Non-pigmented ciliary epithelial cell (primary cell): Measurements from ENCODE around the gene CSRNP3.

Experiments used
- DNase-seq: peaks from one replicate; pipeline ENCODE4 v3.0.0-alpha.2; 2010; ENCODE audit warnings: low read depth

CSRNP3 gene

DNA sequence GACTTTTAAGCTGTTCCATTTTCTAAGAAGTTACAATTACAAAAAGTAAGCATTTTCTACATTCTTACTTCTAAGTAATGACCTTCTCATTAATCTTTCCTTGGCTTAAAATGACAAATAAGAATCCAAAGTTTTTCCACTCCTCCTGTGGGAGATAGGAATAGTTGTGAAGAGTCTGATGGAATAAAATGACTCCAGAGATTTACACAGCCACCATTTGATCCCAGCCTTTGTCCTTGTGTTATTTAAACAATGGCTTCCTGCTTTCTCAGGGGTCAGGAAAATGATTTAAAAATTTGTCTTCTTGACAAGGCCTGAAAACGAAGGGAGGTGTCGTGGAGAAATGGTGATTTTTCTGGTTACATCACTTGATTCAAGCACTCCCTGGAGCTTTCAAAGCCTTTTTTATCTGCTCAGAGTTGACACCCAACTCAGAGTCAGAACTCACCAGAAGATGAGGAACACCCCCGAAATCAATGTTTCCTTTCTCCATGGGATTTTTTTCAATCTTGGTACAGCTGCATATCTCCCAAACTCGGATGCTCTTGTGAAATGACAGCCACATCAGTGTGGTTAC, 218.0 kb downstream of the CSRNP3 start:
- no peak for DNase-seq

DNA sequence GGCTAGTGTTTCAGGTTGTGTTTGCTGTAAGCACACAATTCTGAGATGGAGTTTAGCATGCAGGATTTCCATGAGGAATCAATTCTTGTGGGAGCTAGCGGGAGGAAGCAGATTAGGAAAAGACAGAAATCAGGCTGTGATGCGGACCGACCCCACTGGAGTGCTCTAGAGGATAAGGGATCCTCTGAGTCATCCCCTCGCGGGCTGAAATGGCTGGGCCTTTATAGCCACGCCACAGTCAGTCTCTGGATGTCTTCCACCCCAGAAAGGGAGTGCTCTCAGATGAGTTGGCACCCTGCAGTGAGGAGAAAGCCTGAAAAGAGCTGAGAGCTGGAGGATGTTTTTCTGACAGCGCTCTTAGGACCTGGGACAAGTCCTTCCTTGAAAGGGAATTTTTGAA, 222.1 kb downstream of the CSRNP3 start:
- DNase-seq: no peak

DNA sequence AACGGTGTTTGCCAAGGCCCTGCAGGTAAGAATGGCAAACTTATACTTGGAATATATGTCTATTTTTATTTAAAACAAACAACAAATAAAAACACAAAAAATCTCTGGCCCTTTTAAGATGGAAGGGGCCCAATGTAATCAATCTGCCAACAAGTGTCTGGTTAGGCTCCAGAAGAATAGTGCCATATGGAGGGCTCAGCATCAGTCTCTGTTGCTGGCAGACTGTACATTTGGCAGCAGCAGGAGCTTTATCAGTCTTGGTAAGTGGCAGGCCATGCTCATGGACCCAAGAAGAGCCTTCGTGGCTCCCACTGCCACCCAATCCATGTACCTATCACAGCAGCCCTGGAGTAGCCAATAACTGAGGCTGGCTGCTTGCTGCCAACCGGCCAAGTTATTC, 223.4 kb downstream of the CSRNP3 start:
- no peak for DNase-seq

DNA sequence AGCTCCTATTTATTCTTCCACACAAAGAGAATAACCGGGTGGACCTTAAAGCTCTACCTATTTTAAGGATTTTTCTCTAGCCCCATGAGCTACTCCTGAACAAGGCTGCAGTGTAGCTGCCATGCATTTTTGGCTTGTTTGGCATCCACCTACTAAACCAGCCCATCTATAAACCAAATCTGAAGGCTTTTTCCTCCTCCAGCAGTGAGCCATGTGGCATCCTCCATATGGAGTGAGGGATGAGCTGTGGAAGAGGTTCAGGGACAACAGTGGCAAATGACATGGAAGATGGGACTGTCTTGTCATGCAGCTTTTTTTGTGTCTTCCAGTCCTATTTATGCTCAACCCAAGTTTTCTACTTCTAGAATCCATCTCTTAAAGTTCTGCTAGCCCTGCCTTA, 224.3 kb downstream of the CSRNP3 start:
- no peak for DNase-seq

DNA sequence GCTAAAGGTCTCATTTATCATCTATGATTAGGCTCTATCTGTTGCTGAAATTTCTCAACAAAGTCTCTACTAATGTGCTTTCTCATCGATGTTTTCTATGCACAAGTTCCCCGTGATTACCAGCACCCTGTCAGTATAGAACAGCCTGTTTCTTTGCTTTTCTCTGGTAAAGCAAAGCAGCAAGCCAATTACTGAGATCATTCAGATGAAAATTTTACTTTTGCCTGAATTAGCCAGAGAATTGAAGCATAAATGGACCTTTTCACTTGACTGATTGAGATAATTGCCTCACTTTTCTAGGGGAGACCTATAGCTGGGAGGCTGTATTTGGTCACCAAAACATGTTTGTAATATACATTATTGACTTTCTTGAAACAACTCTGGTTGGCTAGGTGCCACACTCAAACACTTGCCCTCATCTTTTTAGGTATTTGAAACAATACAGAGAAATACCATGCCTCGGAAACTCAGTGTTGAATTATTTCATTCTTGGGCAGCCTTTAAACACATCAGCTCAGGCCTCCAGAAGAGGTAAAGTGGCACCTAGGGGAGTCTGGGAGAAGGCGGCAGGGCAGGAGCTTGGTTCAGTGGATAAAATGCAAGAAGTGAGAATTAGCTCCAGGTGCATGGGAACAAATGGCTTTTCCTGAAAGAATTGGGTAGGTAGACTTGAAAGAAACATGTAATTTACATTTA, 228.4 kb downstream of the CSRNP3 start:
- no peak for DNase-seq

DNA sequence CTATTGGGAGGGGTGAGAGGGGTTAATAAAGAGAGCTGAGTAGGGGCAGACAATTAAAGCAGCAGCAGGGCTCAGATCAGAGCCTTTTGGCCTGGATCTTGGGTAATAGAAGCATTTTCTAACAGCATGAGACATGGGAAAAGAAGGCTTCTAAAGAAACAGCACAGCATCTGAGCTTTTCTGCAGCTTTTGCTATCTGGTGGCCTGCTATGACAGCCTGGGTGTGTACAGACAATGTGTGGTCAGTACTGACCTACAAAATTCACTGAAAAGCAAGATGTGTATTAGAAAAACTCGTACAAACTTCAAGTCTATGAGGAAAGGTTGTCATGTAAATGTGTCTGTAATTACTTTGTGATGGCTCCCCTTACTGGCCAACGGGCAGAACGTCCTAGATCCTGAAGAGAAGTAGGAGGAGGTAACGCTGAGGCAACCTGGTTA, 229.0 kb downstream of the CSRNP3 start:
- DNase-seq: no peak

DNA sequence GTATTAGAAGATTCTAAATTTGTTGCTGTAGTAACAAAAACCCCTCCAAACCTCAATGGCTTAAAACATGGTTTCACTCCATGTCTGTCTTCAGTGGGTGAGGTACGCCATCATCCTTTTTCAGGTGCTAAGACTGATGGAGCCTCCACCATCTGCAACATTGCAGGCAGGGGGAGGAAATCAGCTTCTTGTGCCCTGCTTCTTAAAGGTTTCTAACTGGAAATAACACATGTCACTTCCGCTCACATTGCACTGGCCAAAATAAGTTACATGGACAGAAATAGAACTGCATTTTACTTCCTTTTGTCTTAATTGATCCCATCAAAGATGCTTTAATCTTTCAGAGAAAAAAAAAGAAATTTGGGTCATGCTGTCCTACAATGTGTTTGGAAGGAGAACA, 230.4 kb downstream of the CSRNP3 start:
- no peak for DNase-seq

DNA sequence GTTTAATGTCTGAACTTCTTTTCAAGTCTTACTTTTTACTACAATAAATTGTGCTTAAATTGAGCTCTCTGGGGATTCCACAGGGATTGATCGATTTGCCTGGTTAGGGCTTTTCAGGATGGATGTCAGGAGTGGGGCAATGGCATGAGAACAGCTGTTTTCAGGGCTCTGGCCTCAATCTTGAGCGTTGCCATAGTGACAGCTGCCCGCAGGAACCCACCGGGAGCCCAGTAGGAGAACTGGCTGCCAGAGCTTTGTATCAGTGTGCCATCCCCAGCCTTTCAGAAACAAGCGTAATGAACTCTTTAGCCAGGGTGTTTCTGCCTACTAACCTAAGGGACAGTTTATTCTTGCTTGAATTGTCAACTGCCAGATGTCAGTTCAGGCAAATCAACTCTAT, 231.0 kb downstream of the CSRNP3 start:
- no peak for DNase-seq

DNA sequence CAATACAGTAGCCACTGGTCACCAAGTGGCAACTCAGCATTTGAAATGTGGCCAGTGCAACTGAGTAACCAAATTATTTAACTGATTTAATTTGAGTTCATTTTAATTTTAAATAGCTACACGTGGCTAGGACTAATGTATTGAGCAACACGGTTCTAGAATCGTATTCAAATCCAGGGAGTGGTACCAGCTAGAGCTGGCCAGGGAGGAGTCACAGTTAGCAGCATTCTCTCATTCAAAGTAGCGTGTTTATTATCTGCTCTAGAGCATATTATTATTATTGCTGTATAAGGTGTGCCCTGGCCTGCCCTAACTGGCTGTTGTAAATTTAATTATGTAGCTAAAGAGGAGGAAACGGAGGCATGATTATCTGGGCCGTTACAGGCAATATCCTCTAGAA, 231.6 kb downstream of the CSRNP3 start:
- DNase-seq: no peak

DNA sequence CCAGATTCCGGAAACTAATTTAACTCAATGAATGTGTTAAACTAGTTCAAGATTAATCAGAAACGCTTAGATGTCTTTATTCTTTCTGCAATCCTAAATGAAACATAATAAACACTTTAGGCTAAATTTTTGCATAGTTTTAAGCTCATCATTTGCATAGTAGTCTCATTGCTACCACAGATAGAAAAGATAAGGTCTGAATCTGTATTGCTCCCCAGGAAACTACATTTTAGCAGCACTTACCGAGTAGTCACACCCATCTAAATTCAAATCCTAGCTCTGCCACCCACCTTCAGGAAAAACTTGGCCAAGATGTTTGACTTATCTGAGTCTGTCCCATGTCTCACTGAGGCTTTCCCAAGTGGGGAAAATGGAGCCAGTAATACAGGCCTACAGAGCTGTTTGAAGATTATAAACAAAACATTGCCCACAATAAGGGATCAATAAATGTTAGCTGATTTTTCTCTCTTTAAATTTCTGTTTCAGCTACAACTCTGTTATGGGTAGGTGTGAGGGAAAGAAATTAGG, 237.5 kb downstream of the CSRNP3 start:
- DNase-seq: no peak

DNA sequence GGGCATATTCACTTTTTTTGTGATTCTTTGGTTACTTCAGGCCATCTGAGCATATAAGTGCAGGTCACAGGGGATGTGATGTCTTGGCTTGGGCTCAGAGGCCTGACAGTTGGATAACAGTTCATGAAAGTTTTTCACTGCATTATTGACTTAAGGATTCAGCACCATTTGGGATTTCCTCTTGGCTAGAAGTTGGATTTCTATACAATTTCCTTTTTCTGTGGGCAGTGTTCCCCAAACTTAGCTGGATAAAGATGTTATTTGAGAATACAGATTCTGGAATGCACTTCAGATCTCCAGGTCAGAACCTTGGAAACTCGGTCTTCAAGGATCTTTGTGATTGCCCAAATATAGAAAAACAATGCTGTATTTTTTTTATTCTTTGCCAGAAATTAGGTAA, 246.6 kb downstream of the CSRNP3 start:
- DNase-seq: no peak

DNA sequence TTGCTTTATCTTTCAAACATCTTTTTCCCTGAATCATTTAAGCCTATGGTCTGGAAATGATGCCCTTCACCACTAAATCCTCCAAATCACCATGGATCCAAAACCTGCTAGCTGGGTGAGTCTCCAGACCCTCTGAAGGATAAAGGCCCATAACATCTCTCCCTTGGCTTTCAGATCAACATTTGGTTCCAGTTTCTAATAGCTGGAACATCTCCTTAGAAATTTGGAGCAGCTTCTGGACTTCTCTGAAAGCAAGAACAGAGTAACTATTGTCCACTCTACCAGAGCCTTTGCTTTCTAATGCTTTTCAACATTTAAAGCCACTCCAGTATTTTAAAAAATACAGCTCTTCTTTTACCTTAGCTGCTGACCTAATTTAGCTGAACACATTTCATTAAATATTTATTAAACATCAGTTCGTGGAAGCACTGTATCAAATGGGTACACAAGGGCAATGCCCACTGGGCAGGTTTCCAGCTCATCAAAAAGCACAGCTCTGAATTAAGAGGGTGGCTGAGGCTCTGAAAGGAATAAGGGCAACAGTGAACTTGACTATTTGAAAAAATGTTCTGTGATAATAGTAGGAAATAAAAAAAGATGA, 249.2 kb downstream of the CSRNP3 start:
- DNase-seq: no peak

DNA sequence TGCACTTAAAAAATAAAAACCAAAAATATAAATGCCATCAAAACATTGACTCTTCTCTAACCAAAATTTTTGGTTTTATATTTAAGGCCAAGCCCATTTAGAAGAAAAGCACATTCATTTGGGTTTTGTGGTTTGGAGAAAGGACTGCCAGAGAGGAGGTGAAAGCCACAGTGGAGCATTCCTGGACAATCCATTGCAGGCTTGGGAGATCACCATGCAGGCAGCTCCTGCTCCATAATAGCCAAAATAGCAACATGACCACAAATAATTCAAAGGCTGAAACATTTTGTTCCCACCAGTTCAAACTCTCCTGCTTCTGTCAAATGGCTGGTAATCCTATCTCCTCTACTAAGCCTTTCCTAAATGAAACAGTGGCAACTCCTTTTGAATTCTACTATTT, 251.0 kb downstream of the CSRNP3 start:
- DNase-seq: peak; percentile 84

DNA sequence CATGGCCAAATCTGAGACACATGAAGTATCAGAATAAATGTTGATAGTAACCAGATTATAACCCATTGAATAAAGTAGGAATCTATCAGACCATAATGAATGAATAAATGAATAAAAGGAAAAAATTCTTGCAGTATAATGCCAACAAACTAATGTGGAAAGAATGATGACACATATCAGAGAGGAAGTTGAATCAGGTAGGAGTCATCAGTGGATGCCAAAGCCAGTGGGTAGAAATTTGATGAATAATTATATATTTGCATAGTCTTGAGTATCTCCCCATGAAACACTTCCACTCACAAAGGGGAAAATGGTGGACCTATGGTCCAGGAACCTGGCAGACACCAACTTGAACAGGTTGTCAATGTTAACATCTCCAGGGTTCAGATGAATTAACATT, 255.9 kb downstream of the CSRNP3 start:
- DNase-seq: peak; percentile 53
